HG02970 (cell line): ENCODE data around the gene QPCT.
"Not testable (repeated sequence)": the region's sequence is repeated elsewhere in the genome, so short reads cannot be mapped to it uniquely, and the experiment has no call there.

Source experiments
- ATAC-seq: cut with Tn5 transposase; IDR thresholded peaks from one replicate; pipeline ENCODE4 v1.9.1; 2021; ENCODE audit warnings: mild to moderate bottlenecking, moderate library complexity, moderate number of reproducible peaks; ENCODE audit not compliant: unreplicated experiment, low FRiP score

QPCT gene

GRCh38 chr2:37344453-37345361, at the start of gene QPCT:
Gene QPCT (plus strand): TSS chr2:37344630. CDS start chr2:37344732, 102 bp downstream.
- ATAC-seq = no peak

- not testable (repeated sequence) for ATAC-seq
These were observed 49.6 kb upstream of the QPCT start for GRCh38 chr2:37294858-37295257.

- no peak for ATAC-seq
These were observed 48.9 kb upstream of the QPCT start for GRCh38 chr2:37295469-37296073.

- no peak for ATAC-seq
These were observed 46.8 kb upstream of the QPCT start for GRCh38 chr2:37297632-37298031.

- no peak for ATAC-seq
These were observed 44.3 kb upstream of the QPCT start for GRCh38 chr2:37300146-37300545.

- ATAC-seq = no peak
These were observed 43.9 kb upstream of the QPCT start for GRCh38 chr2:37300578-37300977.

- ATAC-seq = no peak
These were observed 43.0 kb upstream of the QPCT start for GRCh38 chr2:37301408-37301807.

- no peak for ATAC-seq
These were observed 41.7 kb upstream of the QPCT start for GRCh38 chr2:37302701-37303252.

- no peak for ATAC-seq
These were observed 38.4 kb upstream of the QPCT start for GRCh38 chr2:37306024-37306423.

- no peak for ATAC-seq
These were observed 36.9 kb upstream of the QPCT start for GRCh38 chr2:37307500-37307899.

- ATAC-seq = no peak
These were observed 29.1 kb upstream of the QPCT start for GRCh38 chr2:37315364-37315763.

GRCh38 chr2:37316181-37316580, 28.2 kb upstream of the QPCT start:
- no peak for ATAC-seq

GRCh38 chr2:37317746-37318145, 26.7 kb upstream of the QPCT start:
- ATAC-seq = no peak

GRCh38 chr2:37318401-37318800, 26.0 kb upstream of the QPCT start:
- ATAC-seq = no peak

GRCh38 chr2:37319754-37320609, 24.4 kb upstream of the QPCT start:
- ATAC-seq = no peak

- ATAC-seq = no peak
These were observed 23.3 kb upstream of the QPCT start for GRCh38 chr2:37321029-37321682.

GRCh38 chr2:37322368-37322767, 22.1 kb upstream of the QPCT start:
- no peak for ATAC-seq

GRCh38 chr2:37323176-37323780, 21.2 kb upstream of the QPCT start:
- ATAC-seq = no peak

GRCh38 chr2:37323781-37324535, 20.5 kb upstream of the QPCT start:
- peak; percentile 22 for ATAC-seq
